ENCODE results near the gene UQCRC1. TPM values are rescaled to one million over a fixed set of nuclear protein-coding genes. Genes with fewer than 3 reads are reported as not detected.

Gene UQCRC1
- 276 and 300 TPM in 2 replicates for total RNA-seq

DNA sequence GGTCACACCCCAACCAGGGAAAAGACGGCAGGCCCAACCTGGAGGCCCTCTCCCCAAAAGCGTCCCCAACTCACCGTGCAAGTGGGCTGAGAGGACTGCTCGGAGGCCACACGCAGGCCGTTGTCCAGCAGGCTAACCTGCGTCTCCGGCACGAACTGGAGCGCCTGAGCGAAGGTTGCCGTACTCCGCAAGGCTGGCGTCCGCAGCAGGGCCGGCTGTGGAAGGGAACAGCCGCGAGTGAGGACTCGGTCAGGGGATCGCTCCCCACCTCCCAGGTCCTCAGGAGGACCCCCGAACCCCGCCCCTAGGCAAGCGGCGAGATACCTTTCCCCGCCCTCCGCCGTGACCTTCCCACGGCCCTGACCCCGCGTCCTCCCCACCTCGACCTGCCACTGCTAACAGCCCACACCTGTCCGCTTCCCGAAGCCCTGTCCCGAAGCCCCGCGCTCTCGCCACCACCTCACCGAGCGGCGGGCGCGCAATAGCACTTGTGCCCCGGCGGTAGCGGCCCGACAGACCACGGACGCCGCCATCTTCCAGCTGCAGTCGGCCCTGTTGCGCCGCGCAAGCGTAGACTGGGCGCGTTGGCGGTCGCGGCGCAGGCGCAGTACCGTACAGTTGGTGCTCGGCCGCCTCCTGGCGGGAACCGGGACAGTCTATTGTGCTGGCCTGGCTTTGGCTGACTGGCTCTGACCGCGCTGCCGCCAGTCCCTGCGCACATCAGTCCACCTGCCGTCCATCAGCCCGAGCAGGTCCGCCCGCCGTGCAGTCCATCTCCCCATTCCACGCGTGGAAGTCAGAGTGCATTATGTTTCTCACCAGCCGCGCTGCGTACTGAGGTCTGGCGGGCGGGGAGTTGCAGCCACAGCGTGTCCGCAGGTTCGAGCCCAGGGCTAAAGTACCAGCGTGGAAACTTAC is at the start of gene UQCRC1:
UQCRC1 (minus strand) TSS at position 559 of the 918 bp plus-strand sequence; CDS start at position 533, 26 bp downstream.

DNA sequence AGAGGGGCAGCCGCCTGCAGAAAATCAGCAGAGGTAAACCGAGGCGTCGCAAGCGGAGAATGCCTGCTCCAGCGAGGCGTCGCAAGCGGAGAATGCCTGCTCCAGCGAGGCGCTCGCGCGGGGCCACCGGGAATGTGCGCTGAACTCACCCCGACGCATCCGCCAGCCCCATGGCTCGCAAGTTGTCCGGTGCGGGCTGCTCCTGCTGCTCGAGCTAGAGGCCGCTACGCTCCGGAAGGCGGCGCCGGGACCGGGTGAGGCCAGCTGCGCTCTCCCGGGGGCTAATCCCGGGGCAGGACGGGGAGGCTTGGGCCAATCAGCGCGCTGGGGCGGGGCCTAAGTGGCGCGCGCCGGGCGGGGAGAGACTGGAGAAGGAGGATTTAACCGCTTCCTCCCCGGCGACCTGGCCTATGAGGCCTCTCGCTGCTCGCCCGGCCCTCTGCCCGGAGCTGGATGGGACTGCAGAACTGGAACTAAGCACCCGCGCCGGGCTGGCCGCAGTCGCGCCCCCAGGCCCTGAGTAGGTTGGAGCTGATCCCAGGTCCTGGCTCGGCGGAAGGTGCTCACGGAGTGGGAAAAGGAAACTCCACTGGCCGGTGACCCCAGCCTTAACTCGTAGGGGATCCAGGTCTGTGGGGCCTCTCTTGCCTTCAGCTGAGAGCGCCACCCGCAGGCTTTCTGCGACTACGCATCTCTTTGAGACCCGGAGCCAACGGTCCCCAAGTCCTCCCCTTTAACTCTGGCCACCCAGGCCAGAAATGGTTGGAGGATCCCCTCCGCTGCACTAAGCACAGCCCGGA is 26.0 kb upstream of the UQCRC1 start, which contains the start of gene SLC26A6:
SLC26A6 (minus strand) TSS at position 240 of the 800 bp plus-strand sequence; CDS start at position 172, 68 bp downstream.

DNA sequence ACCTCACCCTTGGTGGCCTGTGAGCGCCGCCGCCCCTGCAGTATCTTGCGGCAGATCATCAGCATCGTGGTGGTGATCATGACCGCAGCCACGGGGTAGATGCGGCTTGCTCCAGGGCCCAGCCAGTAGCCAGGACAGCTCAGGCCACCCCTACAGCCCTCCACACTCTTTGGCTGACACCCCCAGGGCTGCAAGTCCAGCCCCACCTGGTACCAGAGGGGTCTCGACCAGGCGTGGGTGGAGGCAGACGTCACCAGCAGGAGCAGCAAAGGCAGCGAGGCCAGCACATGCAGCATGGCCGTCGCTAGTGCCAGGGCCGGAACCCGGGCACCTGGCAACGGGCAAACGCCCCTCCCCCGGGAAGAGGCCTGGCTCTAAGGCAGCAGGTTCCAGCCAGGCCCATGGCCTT is 12.0 kb upstream of the UQCRC1 start, which contains the start of gene TMEM89:
TMEM89 (minus strand) TSS at position 309 of the 409 bp plus-strand sequence; CDS start at position 296, 13 bp downstream.

DNA sequence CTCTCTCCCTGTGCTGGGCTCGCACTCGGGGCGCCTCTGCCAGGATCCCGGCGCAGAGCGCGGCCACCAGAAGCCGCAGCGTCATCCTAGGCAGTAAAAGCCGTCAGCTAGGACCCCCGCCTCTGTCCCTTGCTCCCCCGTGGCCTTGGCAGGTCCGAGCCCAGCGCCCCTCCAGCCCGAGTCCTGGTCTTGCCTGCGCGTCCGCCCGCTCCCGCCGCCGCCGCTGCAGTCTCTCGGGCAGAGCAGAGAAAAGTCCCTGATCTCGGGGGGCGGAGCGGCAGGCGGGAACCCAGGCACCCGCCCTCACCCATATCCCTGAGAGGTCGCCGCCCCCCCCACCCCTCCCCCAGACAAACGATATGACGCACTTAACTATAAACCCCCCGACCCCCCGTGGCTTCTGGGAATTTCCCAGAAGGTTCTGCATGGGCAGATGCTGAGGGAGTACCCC is 14.3 kb downstream of the UQCRC1 start, which contains the start of gene COL7A1:
COL7A1 (minus strand) TSS at position 255 of the 451 bp plus-strand sequence; CDS start at position 85, 170 bp downstream.

DNA sequence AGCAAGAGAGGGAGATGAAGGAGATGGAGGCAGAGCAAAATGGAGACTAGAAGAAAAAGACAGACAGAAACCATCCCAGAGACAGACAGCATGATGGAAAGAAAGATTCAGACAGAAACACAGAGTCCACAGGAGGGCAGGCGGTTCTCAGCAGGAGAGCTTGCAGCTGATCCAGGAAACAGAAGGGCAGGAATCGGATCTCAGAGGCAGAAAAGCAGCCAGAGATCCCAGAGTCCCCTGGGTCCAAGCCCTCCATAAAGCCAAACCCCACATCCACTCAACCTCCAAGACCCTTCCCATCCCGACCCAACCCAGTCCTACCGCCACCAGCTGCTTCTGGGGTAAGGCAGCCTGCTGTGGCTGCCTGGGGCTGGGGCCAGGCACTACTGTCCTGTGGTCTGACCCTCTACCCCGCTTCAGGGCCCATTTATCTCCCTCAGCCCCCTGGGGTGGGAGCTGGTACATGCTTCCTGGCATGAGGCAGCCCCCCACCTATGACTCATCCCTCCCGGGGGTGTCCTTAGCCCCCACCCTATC is 46.0 kb downstream of the UQCRC1 start, which contains the start of gene UCN2:
UCN2 (minus strand) TSS at position 400 of the 537 bp plus-strand sequence. CDS start 657 bp downstream, outside the sequence.

DNA sequence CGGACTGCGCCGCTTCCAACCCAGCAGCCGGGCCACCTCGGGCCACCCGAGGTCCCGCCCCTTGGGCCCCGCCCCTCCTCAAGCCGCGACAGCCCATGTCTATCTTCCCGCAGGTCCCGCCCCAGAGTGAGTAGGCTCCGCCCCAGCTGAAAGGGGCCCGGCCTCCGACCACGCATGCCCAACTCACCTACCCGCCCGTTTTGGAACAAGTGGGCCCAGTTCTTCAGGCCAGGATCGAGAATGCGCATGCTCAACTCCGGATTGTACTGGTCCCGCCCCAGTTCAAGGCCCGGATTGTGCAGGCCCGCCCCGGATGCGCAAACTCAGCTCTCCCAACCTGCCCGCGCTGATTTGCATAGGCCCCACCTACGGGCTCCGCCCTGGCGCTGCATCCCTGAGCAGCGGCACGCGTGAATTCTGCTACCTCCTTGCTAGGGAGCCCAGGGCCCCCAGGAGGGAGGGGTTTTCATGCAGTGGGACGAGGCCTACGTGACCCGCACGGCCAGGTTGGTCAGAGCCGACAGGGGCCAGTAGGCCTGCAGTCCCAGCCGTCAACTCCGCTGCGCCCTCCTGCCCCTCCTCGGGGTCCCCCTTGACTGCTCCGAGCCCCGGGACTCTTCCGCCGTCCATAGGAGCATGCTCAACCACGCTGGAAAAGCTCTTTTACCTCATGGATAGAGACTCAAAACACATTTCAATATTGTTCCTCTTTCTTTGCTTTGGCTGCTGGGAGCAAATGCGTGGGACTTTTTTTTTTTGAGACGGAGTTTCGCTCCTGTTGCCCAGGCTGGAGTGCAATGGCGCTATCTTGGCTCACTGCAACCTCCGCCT is 52.4 kb downstream of the UQCRC1 start, which contains the start of gene PFKFB4:
PFKFB4 (minus strand) TSS at position 8 of the 831 bp plus-strand sequence. CDS start 26 bp downstream, outside the sequence.

Other genes starting within 250 kb of the UQCRC1 start
- not detected in 2 replicates for gene FBXW12, start 237.4 kb downstream of the UQCRC1 start, total RNA-seq
- gene PLXNB1, start 179.6 kb downstream of the UQCRC1 start, total RNA-seq: 33.6 and 45.5 TPM in 2 replicates
- 19.6 and 20.1 TPM in 2 replicates for gene CCDC51, start 169.5 kb downstream of the UQCRC1 start, total RNA-seq
- 177 and 213 TPM in 2 replicates for gene TMA7, start 169.4 kb downstream of the UQCRC1 start, total RNA-seq
- 4.2 and 5.3 TPM in 2 replicates for gene ATRIP, start 162.9 kb downstream of the UQCRC1 start, total RNA-seq
- gene SHISA5, start 105.5 kb downstream of the UQCRC1 start, total RNA-seq: 103 and 130 TPM in 2 replicates
- 44.6 and 46.0 TPM in 2 replicates for gene PFKFB4, start 52.8 kb downstream of the UQCRC1 start, total RNA-seq
- gene UCN2, start 45.9 kb downstream of the UQCRC1 start, total RNA-seq: 2.1 and 2.3 TPM in 2 replicates
- 52.0 and 55.2 TPM in 2 replicates for gene COL7A1, start 14.3 kb downstream of the UQCRC1 start, total RNA-seq
- gene TMEM89, start 12.1 kb upstream of the UQCRC1 start, total RNA-seq: not detected in 2 replicates
- gene SLC26A6, start 25.8 kb upstream of the UQCRC1 start, total RNA-seq: 19.0 and 22.9 TPM in 2 replicates
- 0.89 and 3.1 TPM in 2 replicates for gene CELSR3, start 53.2 kb upstream of the UQCRC1 start, total RNA-seq
- 10.1 and 16.5 TPM in 2 replicates for gene NCKIPSD, start 76.3 kb upstream of the UQCRC1 start, total RNA-seq
- gene IP6K2, start 107.6 kb upstream of the UQCRC1 start, total RNA-seq: 40.1 and 52.0 TPM in 2 replicates
- gene PRKAR2A, start 238.2 kb upstream of the UQCRC1 start, total RNA-seq: 35.0 and 46.6 TPM in 2 replicates

Measured in smooth muscle cell of the umbilical artery (primary cell).